Lower leg skin (tissue), 4 donors: ENCODE data around the gene MPIG6B. TPM values are rescaled to one million over a fixed set of nuclear protein-coding genes. Genes with fewer than 3 reads are reported as not detected.

Experiments used
- DNase-seq, 2 donors: peaks; one replicate each; pipeline ENCODE4 v3.0.0-alpha.2; 2019; ENCODE audit warnings: low spot score in 2 of 2
- H3K4me3 ChIP-seq: fragments of 200-600 bp; sonication (generic); 2 replicates; pipeline ENCODE4 v1.5.1; 2017; ENCODE audit warnings: mild to moderate bottlenecking, low read depth; ENCODE audit not compliant: poor library complexity, severe bottlenecking
- CTCF ChIP-seq, 3 donors: fragments of 450-650 bp; IDR thresholded peaks; one replicate each; pipeline ENCODE4 v1.5.1; 2016; ENCODE audit warnings: antibody characterized with exemption in 3 of 3, mild to moderate bottlenecking in 3 of 3, moderate library complexity in 2 of 3
- POLR2A ChIP-seq, 2 donors: fragments of 450-650 bp; IDR thresholded peaks; one replicate each; pipeline ENCODE4 v1.6.1; 2016 to 2017; ENCODE audit warnings: antibody characterized with exemption in 2 of 2, mild to moderate bottlenecking in 1 of 2, moderate library complexity in 1 of 2
- WGBS, 2 donors: methylation state at CpG; one replicate each; pipeline ENCODE4 v1.1.5; 2018; 5-methylcytosine and 5-hydroxymethylcytosine counted together
- intact Hi-C: fragments of 100-400 bp; cut with DNase I; formaldehyde crosslinking; loops from one replicate; pipeline ENCODE4 v1.15.0; 2023; ENCODE audit warnings: low total_unique reads
- total RNA-seq, 4 donors: library from RNA; depleted of rRNA; stranded (reverse); fragments of >200 nt; gene quantifications; one replicate each; pipeline ENCODE4 v1.1.0, GENCODE V29; 2016

Gene MPIG6B
- total RNA-seq, 4 donors from 2014 or later = 6.0 to 10.5 (median 7.9) TPM

- peak overlapping the region; percentile 73 for H3K4me3 ChIP-seq
- WGBS, 2 donors = 1% methylated on average over 10 of the region's 10 CpGs
- no peak for TF ChIP-seq POLR2A (IDR thresholded peaks at IDR 0.05)
- TF ChIP-seq CTCF (IDR thresholded peaks at IDR 0.05) = no peak
- DNase-seq = no peak
- intact Hi-C loops = no loop called here
These were observed 20.8 kb upstream of the MPIG6B start for GRCh38 chr6:31702405-31702818.

GRCh38 chr6:31702819-31703716 is 20.1 kb upstream of the MPIG6B start, which contains the start of gene ABHD16A:
Gene ABHD16A (minus strand): TSS chr6:31703324. CDS start chr6:31703281, 43 bp downstream.
- WGBS, 2 donors = 1% methylated on average over 42 to 54 of the region's 54 CpGs
- TF ChIP-seq POLR2A (IDR thresholded peaks at IDR 0.05) (peak in 1 of 2 donors; percentile 94), CTCF (IDR thresholded peaks at IDR 0.05) (peak in 1 of 3 donors; percentile 51)
- intact Hi-C loops = no loop called here
- peak; percentile 98 to 100 for DNase-seq
- peak within 1 kb of the TSS; percentile 73 for H3K4me3 ChIP-seq

- DNase-seq = no peak
- intact Hi-C loops = no loop called here
- no peak overlapping the region for H3K4me3 ChIP-seq
- WGBS, 2 donors = 86% methylated on average over 6 of the region's 6 CpGs
- TF ChIP-seq CTCF (IDR thresholded peaks at IDR 0.05) = no peak
These were observed 17.2 kb upstream of the MPIG6B start for GRCh38 chr6:31705931-31706330.

GRCh38 chr6:31706599-31706998 is 16.6 kb upstream of the MPIG6B start, which contains the start of gene LY6G6F:
Gene LY6G6F (plus strand): TSS chr6:31706866. CDS start chr6:31706907, 41 bp downstream.
- no peak for DNase-seq
- no peak within 1 kb of the TSS for H3K4me3 ChIP-seq
- intact Hi-C loops = no loop called here
- TF ChIP-seq CTCF (IDR thresholded peaks at IDR 0.05) (no peak), POLR2A (IDR thresholded peaks at IDR 0.05) (no peak)
- 64 to 65% methylated on average over 3 of the region's 3 CpGs for WGBS, 2 donors

- no peak overlapping the region for H3K4me3 ChIP-seq
- TF ChIP-seq POLR2A (IDR thresholded peaks at IDR 0.05) = no peak
- no peak for TF ChIP-seq CTCF (IDR thresholded peaks at IDR 0.05)
- intact Hi-C loops = no loop called here
- 75 to 93% methylated on average over 10 of the region's 10 CpGs for WGBS, 2 donors
- no peak for DNase-seq
These were observed 15.5 kb upstream of the MPIG6B start for GRCh38 chr6:31707701-31708100.
